SU-DHL-6 (cell line): ENCODE results near the gene FIBIN.

Experiments
- EZH2phosphoT487 ChIP-seq: fragments of 200-600 bp; sonication (generic), shearing (Covaris generic); conservative IDR thresholded peaks from 2 replicates; pipeline ENCODE4 v1.6.1; 2018; ENCODE audit warnings: mild to moderate bottlenecking, antibody characterized with exemption, low read length, moderate library complexity, mixed read lengths
- TF ChIP-seq, protein P1 (sequence below): fragments of 200-600 bp; sonication (generic); IDR thresholded peaks from one replicate; pipeline ENCODE4 v1.5.1; 2017; ENCODE audit warnings: antibody characterized with exemption, mild to moderate bottlenecking, low read length, moderate library complexity; ENCODE audit not compliant: insufficient read depth, poor library complexity, severe bottlenecking

DNA sequence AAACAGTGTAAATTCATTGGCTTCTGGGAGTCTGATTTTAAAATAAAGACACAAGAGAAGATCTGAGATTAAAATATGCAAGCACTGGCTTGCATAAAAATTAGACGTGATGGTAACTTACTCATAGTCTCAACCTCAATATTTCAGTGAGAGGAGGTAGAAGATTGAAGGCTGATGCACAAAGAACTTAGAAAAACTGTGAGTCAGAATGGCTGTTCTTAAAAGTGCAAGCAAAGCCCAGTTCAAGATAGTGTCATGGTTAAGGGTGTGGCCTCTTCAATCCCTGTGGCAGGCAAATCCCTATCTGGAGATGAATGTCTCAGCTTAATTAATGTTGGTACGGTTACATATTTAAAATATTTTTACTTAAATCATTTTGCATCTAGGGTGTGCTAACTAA, 33.6 kb upstream of the FIBIN start:
- TF ChIP-seq, protein P1, sequence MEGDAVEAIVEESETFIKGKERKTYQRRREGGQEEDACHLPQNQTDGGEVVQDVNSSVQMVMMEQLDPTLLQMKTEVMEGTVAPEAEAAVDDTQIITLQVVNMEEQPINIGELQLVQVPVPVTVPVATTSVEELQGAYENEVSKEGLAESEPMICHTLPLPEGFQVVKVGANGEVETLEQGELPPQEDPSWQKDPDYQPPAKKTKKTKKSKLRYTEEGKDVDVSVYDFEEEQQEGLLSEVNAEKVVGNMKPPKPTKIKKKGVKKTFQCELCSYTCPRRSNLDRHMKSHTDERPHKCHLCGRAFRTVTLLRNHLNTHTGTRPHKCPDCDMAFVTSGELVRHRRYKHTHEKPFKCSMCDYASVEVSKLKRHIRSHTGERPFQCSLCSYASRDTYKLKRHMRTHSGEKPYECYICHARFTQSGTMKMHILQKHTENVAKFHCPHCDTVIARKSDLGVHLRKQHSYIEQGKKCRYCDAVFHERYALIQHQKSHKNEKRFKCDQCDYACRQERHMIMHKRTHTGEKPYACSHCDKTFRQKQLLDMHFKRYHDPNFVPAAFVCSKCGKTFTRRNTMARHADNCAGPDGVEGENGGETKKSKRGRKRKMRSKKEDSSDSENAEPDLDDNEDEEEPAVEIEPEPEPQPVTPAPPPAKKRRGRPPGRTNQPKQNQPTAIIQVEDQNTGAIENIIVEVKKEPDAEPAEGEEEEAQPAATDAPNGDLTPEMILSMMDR = no peak
- TF ChIP-seq EZH2phosphoT487 = no peak
